OCI-M2 (cell line): ENCODE data around the gene PRKCE.
"Not testable (repeated sequence)": the region's sequence is repeated elsewhere in the genome, so short reads cannot be mapped to it uniquely, and the experiment has no call there.

Source experiments
- DNase-seq: peaks from one replicate; lab custom pipeline; 2025; ENCODE audit not compliant: unreplicated experiment; lab: John Stamatoyannopoulos, UW

PRKCE gene

GRCh38 chr2:45881970-45882581 lies 230.6 kb downstream of the PRKCE start:
- no peak for DNase-seq

DNA sequence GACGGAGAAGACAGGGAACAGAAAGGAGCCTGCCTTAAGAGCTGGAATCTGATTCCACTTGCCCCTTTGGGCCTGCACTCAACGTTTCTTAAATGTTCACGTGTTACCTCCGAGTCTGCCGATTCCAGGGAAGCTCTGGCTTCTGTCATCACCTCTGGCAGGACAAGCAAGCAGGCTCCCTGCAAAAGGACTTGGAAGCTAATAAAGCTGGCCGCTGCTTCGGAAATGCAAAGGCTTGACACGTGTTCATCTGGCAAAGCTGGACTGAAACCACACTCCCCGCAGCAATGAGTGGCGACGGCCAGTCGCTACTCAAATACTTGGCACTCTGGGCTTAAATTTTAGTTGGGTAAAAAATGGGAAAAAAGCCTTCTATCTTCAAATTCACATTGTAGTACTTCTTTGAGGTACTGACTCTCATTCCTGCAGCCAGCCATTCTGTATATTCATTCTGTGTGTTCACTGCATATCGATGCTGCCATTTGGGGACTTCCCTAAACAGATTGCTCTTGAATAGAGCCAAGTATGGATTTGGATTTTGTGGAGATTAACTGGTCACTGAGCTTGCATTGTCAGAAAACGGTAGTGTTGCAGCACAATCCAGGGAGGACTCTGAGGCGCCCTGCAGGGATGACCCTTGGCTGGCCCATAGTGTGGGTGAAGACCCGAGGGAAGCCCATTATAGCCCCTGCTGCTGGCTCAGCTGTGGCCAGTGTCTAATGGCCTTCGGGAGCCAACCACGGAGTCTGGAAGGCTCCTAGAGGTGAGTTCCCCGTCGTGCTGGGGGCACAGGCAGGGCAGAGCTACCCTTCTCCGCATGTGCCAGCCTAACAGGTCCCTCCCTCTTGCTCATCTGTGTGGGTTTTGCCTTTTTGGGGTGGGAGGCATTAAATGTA lies 231.5 kb downstream of the PRKCE start:
- DNase-seq: no peak

DNA sequence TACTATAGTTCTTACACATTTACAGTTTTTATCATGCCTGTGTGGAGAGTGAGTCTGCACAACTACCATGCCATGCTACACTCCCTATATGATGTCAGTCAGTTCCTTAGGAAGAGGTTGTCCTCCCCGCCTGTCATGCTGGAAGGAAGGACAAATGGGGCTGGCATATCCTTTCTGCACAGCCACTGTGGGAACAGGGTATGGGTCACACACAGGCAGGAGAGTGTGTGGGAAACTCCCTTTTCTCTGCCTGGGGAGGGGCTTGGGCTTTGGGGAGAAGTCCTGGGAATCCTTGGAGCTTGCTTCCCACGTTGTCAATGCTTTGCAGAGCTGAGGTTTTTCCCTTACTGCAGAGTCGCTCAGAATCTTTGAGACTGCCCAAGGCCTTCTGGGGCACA lies 232.1 kb downstream of the PRKCE start:
- no peak for DNase-seq

GRCh38 chr2:45884126-45884525 lies 232.7 kb downstream of the PRKCE start:
- no peak for DNase-seq

DNA sequence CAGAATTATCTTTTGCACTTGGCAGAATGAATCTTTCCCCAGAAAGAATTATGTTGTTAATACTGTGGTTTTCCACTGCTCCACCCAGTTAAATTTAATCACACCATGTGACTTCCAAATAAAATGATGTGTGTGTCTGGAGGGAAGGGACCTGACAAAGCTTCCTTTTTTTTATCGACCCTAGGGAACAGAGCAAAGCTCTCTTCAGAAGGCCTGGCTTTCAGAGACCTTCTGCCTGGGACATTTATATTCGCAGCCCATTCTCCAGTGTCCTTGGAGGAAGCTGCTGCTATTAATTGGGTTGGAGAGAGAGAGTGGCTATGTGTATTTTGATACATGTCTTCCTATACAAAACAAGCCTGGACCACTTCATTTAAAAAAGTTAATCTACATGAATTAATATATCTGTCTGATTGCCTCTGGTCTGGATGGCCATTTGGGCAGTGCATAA lies 233.7 kb downstream of the PRKCE start:
- DNase-seq: no peak

GRCh38 chr2:45886171-45886663 lies 234.7 kb downstream of the PRKCE start:
- DNase-seq: no peak

GRCh38 chr2:45888167-45888566 lies 236.7 kb downstream of the PRKCE start:
- no peak for DNase-seq

DNA sequence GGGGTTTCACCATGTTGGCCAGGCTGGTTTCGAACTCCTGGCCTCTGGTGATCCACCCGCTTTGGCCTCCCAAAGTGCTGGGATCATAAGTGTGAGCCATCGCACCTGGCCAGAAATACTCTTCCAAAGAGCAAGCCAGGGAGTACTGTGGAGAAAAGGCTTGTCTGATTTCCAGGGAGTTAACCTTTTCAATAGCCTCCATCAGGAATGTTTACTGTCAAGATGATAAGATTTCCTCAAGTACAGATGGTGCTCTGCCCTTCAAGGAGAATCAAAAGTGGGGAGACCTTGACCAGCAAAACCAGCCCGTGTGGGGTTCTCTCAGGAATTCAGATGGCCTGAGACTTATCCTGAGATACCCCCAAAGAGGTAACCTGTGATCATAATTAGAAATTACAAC lies 237.2 kb downstream of the PRKCE start:
- no peak for DNase-seq

DNA sequence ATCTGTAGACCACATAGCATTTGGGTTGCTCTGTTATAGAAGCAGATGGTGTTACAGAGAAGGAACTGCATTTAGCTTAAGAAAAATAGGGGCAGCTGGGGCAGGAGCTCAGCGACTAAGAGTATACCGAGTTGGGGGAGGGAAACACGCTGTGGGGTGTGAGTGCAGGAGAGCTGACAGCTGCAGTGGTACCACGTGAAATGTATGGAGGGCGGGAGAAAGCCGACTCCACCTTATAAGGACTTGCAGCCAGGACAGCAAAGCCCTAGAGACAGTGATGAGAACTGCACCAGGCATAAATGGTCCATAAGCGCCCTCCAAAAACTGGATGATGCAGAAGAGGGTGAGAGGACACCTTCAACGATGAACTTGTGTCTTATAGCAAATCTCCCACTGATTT lies 237.6 kb downstream of the PRKCE start:
- DNase-seq: no peak

DNA sequence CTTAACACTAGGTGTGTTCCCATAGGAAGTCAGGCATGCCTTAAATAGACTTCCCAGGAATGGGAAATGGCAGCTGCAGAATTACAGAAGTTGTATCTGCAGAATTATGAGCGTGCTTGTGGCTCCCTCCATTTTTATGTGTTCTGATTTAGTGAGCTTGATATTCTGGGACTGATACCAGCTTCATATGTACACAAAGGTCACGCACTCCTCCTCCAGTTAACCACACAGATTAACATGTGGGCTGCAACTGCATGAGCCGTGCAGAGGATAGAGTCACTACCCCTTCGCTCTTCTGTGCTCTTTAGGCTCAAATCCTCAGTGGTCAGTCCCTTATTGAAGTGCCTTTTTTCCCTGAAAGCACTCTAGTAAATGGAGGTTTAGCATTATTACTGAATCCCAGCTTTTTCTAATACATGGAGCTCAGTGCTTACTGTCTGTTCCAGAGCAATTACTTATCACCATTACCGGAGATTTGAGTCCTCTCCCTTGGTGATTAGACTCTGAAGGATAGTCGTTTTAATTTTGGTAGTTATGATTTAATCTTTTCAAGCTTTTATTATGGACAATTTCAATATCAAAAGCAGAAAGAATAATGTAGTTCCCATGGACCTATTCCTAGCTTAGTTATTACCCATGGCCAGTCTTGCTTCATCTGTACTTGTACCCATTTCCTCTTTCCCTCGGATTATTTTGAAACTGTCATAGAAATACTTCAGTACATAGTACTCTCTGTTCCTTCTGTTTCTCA lies 238.3 kb downstream of the PRKCE start:
- DNase-seq: no peak

DNA sequence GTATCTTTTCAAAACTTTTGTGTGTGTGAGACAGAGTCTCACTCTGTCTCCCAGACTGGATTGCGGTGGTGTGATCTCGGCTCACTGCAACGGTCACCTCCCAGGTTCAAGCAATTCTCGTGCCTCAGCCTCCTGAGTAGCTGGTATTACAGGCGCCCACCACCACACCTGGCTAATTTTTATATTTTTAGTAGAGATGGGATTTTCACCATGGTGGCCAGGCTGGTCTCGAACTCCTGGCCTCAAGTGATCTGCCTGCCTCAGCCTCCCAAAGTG lies 238.8 kb downstream of the PRKCE start:
- DNase-seq: not testable (repeated sequence)

DNA sequence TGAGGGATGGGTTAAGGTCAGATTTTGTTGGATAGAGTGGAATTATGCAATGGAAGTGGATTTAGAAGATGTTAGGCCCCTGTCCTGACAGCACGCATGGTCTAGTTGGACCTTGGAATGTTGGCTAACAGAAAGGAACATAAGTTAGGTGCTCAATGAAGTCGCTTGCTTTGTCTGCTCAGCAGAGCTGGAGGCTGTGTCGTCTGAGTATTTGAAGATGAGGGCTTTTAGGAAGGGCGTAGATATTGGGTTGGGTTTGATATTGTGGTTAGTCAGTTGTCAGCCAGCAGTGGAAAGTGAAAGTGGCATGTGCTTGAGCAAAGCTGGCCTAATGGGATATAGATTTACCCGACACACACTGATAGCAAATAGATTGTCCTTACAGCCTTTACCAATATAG lies 239.3 kb downstream of the PRKCE start:
- no peak for DNase-seq

GRCh38 chr2:45891719-45892424 lies 240.4 kb downstream of the PRKCE start:
- DNase-seq: no peak

DNA sequence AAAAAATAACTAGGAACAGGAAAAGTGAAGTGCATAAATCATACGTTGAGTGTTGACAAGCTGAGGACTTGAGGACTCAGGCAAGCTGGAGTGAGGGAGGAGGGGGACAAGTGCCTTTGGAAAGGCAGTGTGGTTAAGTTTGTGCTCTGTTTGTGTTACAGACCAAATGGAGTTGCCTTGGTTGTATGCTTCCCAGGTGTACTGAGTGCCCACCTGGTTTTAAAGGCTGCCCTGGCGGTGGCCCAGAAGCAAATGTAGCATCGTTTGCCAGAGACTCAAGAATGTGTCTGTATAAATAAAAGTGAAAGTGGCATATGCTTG lies 240.9 kb downstream of the PRKCE start:
- DNase-seq: no peak

DNA sequence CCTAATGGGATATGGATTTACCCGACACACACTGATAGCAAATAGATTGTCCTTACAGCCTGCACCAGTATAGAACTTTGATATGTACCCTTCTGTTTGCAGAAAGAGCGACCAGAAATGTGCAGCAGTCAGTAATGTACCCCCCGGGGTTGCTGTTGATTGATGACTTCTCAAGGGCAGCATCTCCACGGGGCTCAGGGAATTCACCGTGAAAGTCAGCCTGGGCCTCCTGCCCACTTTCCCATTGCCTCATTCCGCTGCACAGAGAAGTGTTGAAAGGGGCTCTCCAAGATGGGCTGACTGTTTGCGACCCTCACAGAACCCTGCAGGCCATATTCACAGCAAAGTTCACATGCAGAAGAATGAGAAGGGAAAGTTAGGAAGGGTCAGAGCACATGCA lies 241.3 kb downstream of the PRKCE start:
- no peak for DNase-seq

DNA sequence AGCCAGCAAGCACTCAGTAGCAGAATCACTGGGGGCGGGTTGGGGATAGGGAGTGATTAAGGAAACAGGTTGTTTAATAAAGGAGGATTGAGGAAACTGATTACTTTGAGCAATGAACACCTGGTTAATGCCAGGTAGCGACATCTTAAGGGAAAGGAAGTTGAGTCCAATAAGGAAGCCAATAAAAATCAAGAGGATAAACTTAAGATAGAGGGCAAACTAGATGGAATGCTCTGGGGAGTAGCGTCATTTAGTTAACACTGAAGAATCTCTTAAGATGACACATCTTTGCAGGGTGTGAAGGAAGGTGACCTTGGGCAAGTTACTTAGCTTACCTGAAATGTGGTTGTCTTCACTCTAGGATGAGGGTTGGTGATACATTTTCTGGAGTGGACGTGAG lies 242.7 kb downstream of the PRKCE start:
- DNase-seq: no peak

- no peak for DNase-seq
These were observed 243.9 kb downstream of the PRKCE start for GRCh38 chr2:45895241-45895861.

- DNase-seq: no peak
These were observed 244.8 kb downstream of the PRKCE start for GRCh38 chr2:45896311-45896710.

- no peak for DNase-seq
These were observed 246.4 kb downstream of the PRKCE start for GRCh38 chr2:45897842-45898241.

GRCh38 chr2:45898819-45899218 lies 247.3 kb downstream of the PRKCE start:
- DNase-seq: no peak

DNA sequence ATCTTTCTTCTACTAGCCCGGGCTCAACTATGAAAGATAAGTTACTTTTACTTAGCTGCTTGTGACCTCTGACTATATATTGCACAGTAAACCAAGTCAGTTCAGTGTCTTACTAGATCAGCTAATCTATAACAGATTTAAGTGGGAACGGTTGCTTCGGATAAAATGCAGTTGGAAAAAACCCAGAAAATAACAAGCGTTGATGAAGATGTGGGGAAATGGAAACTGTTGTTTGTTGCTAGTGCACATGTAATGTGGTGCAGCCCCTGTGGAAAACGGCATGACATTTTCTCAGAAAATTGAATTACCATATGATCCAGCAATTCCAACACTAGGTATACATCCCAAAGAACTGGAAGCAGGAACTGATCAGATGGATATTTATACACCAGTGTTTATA lies 248.5 kb downstream of the PRKCE start:
- DNase-seq: no peak
